T-helper 2 cell treated with Interferon-gamma antibody and Interleukin-4, amounts not matched to agents 100 ng/mL and 5 ng/mL, for 36 hours (primary cell): ENCODE data around the gene FLT4. TPM values are rescaled to one million over a fixed set of nuclear protein-coding genes. Genes with fewer than 3 reads are reported as not detected.

Source experiments
- intact Hi-C: fragments of 100-400 bp; cut with micrococcal nuclease; formaldehyde crosslinking; loops from one replicate; pipeline ENCODE4 v1.15.1; 2023
- total RNA-seq: library from RNA; stranded (reverse); gene quantifications from 2 replicates; pipeline ENCODE4 v1.2.3, GENCODE V29; 2022

Gene FLT4
- total RNA-seq, 1 donor from 2014 or later = 0.95 TPM

- intact Hi-C loops = no loop called here
Measured at GRCh38 chr5:180594311-180595045, 54.9 kb downstream of the FLT4 start.

- intact Hi-C loops = no loop called here
Measured at GRCh38 chr5:180593446-180594206, 55.8 kb downstream of the FLT4 start.

- intact Hi-C loops = no loop called here
Measured at GRCh38 chr5:180592176-180592575, 57.2 kb downstream of the FLT4 start.

- intact Hi-C loops = no loop called here
Measured at GRCh38 chr5:180591311-180591887, 58.0 kb downstream of the FLT4 start, which contains the start of gene SCGB3A1. TSS of gene SCGB3A1 (minus strand) at chr5:180591499. CDS start at chr5:180591462, 37 bp downstream.

- intact Hi-C loops = no loop called here
Measured at GRCh38 chr5:180590543-180591310, 58.7 kb downstream of the FLT4 start.

GRCh38 chr5:180589771-180590542 lies 59.4 kb downstream of the FLT4 start:
- intact Hi-C loops = no loop called here

GRCh38 chr5:180586870-180587269 lies 62.5 kb downstream of the FLT4 start:
- intact Hi-C loops = no loop called here

- intact Hi-C loops = no loop called here
Measured at GRCh38 chr5:180586204-180586603, 63.2 kb downstream of the FLT4 start.

GRCh38 chr5:180583738-180584137 lies 65.7 kb downstream of the FLT4 start:
- intact Hi-C loops = no loop called here

GRCh38 chr5:180580681-180581080 lies 68.7 kb downstream of the FLT4 start:
- intact Hi-C loops = no loop called here

- intact Hi-C loops = no loop called here
Measured at GRCh38 chr5:180575571-180575970, 73.8 kb downstream of the FLT4 start.

- intact Hi-C loops = no loop called here
Measured at GRCh38 chr5:180568914-180569313, 80.5 kb downstream of the FLT4 start.

GRCh38 chr5:180563994-180564393 lies 85.4 kb downstream of the FLT4 start:
- intact Hi-C loops = no loop called here

GRCh38 chr5:180558232-180558631 lies 91.2 kb downstream of the FLT4 start:
- intact Hi-C loops = no loop called here

- intact Hi-C loops = no loop called here
Measured at GRCh38 chr5:180557217-180557809, 92.1 kb downstream of the FLT4 start.

GRCh38 chr5:180555168-180555921 lies 94.1 kb downstream of the FLT4 start:
- intact Hi-C loops = no loop called here

- intact Hi-C loops = no loop called here
Measured at GRCh38 chr5:180553530-180553929, 95.9 kb downstream of the FLT4 start.
